ENCODE data around the gene THSD7B.

The THSD7B gene

DNA sequence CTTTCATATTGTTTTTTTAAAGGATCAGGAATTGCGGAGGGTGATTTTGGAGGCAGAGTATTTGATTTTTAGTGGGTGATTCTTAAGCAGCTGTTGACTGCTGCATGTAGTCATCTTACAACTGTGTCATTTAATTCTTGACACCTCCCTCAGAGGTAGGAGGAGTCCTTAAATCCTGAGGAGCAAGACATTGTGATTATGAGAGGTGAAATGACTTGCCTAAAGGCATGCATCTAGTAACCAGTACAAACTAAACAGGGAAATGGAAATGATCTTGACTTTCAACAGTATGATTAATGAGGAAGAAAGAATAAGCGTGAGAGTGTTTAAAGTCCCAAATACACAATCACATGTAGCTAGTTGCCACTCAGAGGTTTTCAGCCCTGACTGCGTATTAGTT is 440.7 kb downstream of the THSD7B start:
- no peak for DNase-seq

DNA sequence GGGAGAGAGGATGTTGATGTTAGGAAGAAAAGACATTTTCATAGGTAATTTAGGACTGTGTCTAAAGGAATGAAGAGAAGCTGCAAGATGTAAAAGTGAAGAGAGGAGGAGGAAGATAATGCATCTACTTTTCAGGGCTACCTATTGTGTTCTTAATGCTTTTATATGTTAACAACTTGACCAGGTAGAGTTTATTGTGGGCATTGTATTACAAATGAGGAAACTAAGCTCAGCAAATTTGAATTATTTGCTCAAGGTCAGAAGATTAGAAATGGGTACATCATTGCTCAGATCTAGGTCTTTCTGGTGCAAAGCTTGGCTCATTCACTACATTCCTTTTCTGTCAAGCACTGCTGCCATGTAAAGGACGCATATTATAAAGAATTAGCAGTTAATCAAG is 441.7 kb downstream of the THSD7B start:
- DNase-seq = no peak

DNA sequence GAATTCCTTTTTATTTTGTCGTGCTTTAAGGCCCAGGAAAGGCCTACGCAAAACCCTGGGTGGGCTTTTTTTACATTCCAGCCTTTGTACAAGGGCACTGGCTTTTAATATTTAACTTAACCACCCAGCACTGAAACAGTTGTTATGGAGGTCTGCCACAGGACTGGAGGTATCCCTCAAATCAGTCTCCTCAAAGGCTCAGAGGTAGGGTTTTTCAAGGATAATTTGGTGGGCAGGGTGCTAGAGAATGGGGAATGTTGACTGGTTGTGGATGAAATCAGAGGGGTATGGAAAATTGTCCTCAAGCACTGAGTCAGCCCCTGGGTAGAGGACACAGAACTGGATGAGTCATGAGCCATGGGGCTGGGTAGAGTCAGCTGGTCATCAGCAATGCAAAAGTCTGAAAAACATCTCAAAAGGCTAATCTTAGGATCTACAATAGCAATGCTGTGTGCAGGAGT is 443.1 kb downstream of the THSD7B start:
- no peak for DNase-seq

GRCh38 chr2:137210039-137210438 is 444.7 kb downstream of the THSD7B start:
- no peak for DNase-seq

- DNase-seq = no peak
Observed at GRCh38 chr2:137211761-137212160, 446.4 kb downstream of the THSD7B start.

GRCh38 chr2:137220438-137220993 is 455.2 kb downstream of the THSD7B start:
- no peak for DNase-seq

- DNase-seq = no peak
Observed at GRCh38 chr2:137221797-137222492, 456.6 kb downstream of the THSD7B start.

DNA sequence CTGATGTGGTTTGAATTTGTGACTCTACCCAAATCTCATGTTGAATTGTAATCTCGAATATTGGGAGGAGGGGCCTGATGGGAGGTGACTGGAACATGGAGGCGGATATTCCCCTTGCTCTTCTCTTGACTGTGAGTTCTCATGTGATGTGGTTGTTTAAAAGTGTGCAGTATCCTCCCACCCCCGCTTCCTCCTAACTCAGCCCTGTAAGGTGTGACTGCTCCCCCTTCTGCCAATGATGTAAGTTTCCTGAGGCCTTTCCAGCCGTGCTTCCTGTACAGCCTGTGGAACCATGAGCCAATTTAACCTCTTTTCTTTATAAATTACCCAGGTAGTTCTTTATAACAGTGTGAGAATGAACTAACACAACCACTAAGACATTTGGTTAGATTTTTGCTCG is 458.4 kb downstream of the THSD7B start:
- DNase-seq = no peak

GRCh38 chr2:137228566-137228965 is 463.2 kb downstream of the THSD7B start:
- DNase-seq = no peak

DNA sequence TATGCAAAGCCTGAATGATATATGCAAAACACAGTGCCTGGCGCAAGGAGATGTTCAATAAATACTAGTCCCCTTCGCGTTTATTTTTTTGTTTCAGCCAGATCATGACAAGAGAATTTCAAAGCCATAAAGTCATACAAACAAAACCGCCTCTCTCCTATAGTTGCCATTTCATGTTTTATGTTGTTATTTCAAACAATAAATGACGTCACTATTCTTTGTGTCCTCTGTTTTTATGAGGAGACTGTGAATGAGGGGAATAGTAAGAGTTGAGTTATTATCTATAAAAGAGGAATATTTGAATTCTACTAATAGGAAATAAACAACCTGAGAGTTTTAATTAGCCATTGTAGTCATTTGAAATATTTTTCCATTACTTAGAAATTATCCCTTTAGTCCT is 464.5 kb downstream of the THSD7B start:
- no peak for DNase-seq

- no peak for DNase-seq
Observed at GRCh38 chr2:137231628-137232027, 466.3 kb downstream of the THSD7B start.

DNA sequence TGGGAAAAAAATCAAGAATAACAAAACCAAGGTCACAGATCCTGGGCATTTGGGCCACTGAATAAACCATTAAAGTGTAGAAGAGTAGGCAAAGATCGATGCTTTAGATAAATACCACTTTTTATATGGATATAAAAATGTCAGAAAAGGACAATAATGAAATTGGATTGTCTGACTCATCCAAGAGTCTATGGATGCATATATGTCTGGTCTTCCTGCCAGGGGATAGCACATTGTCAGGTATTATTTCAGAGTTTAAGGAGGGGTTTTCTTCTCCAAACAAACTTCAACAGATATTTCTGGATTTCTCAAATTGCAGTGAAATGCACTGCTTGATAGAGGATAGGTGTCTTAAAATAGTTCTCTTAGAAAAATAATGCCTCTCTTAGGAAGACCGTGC is 466.7 kb downstream of the THSD7B start:
- DNase-seq = no peak

DNA sequence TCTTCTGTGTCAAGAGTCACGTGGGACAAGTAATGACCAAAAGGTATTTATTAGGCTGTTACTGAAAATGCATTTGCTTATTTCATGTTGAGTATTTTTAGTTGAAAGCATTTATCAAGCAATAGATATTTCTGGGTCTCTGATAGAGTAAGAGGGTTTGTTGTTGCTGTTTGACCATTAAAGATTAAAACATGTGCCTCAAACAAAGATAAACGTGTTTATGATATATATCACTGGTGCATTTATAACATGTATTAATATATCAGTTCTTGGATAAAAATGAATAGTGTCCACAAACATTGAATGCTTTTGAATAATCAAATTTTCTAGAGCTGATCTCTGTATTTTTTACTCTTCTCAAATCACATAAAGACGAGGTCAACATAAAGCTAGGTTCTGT is 467.7 kb downstream of the THSD7B start:
- no peak for DNase-seq

DNA sequence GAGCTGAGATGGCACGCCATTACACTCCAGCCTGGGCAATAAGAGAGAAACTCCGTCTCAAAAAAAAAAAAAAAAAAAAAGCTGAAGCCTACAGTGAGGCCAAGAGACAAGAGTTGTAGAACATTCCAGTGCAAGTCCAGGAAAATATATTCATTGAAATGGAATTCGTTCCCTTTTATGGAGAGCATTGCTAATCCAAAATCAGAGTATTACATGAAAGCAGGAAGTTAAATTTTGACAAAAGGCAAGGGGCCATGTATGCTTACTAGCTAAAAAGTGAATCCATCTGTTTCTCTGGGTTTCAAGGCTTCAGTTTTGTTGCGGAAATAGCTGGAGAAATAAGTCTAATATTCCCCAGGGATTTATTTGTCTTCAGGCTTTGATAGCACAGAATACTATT is 471.7 kb downstream of the THSD7B start:
- no peak for DNase-seq

DNA sequence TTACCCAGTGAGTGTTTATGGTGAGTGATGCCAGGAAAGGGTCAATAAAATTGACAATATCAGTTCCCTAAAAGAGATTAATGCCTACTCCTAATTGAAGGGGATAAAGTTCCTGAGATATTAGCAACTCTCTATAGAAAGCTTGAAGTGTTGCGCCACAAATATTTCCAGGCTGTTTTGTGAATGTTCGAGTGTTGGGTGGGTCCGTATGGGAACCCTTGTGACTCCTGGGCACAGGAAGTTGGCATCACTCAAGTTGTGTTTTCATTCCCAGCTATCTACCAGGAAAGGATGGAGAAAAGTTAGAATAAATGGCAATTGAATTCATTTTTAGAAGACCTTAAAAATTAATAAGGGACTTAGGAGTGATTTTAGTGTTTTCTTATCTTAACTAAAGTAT is 472.7 kb downstream of the THSD7B start:
- no peak for DNase-seq

DNA sequence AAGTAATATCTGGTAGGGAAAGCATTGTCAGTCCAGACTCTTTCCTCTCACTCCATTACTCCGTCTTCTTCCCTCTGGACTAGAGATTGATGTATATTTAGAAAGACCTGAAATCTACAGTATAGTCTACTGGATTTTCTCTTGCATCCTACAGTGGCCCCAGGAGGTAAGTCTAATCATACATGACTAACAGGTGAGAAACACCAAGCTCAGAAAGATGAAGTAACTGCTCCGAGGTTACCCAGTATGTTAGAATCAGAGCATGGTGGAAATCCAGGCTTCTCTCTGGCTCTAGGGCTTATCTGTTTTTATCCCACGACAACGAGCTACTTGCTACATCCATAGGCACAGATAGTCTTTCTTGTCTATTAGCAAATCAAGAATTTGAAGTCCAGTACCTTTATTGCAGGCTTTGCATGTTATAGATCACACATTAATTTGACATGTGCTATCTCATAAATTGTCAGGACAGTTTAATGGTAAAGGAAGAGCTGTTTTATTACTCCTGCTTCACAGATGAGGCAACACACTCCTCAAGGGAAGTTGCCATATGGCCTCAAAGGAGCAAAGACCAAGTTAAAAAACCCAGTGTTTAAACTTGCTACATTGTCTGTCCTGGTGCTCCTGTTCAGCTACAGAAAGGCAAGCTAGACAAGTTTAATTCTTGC is 484.3 kb downstream of the THSD7B start:
- no peak for DNase-seq

DNA sequence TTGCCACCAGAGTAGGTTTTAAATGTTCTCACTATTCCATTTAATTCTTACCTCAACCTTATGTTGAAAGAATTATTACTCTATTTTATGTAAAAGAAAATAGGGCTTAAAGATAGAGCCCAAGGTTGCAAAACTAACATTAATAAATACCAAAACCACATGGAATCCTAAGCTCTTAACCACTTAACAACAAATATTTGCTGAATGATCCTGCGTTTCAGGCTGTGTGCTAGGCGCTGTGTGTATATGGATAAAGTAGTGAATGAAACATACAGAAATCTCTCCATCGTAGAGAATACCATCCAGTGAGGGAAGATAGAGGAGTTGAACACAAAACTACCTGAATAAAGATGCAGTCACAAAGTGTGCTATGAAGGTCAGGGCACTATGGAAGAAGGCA is 485.1 kb downstream of the THSD7B start:
- no peak for DNase-seq

GRCh38 chr2:137251045-137251444 is 485.7 kb downstream of the THSD7B start:
- no peak for DNase-seq

DNA sequence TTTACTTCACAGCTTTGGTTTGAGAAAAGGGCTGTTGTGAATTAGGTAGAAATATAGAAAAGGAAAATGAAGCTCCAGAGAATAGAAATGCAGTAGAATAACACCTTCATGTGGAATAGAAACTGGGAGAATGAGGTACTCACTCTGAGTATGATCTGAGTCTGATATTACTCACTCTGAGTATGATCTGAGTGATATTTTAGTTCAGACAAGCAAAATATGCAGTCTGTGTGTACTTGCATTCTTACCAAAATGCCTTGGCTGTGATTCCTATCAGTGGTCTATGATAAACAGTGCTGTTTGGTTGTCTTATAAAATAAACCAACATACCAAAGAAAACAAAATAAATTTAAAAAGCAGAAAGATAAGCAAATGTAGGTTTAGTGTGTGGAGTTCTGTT is 487.6 kb downstream of the THSD7B start:
- no peak for DNase-seq

- DNase-seq = no peak
Observed at GRCh38 chr2:137254052-137254451, 488.7 kb downstream of the THSD7B start.

- no peak for DNase-seq
Observed at GRCh38 chr2:137255345-137255744, 490.0 kb downstream of the THSD7B start.

- DNase-seq = no peak
Observed at GRCh38 chr2:137255990-137256389, 490.6 kb downstream of the THSD7B start.

- DNase-seq = no peak
Observed at GRCh38 chr2:137261881-137262585, 496.7 kb downstream of the THSD7B start.

- DNase-seq = no peak
Observed at GRCh38 chr2:137262594-137262993, 497.2 kb downstream of the THSD7B start.
